Panc1 (cell line): ENCODE results near the gene LMO1. TPM values are rescaled to one million over a fixed set of nuclear protein-coding genes. Genes with fewer than 3 reads are reported as not detected.

Experiments
- ATAC-seq: fragments of 200-7000 bp; cut with Tn5 transposase; 2 replicates; pipeline ENCODE4 v1.9.1; 2020; ENCODE audit warnings: mild to moderate bottlenecking, moderate library complexity
- BruUV-seq: library from RNA; stranded (reverse); fragments of 400-500 nt; replicated peaks from 2 replicates; lab custom pipeline; 2021; lab: Mats Ljungman, UMichigan
- CTCF ChIA-PET: fragments of 300-600 bp; sonication (Branson Sonifier 250); formaldehyde crosslinking; loops from one replicate; lab custom pipeline; 2022; ENCODE audit warnings: antibody characterized with exemption; lab: Charles Lee
- POLR2A ChIA-PET: fragments of 300-600 bp; sonication (Branson Sonifier 250); formaldehyde crosslinking; loops from one replicate; lab custom pipeline; 2022; ENCODE audit warnings: antibody characterized with exemption; lab: Charles Lee
- DNase-seq: peaks from one replicate; pipeline ENCODE4 v3.0.0-alpha.2; 2010; ENCODE audit warnings: low read depth, low spot score
- H3K27ac ChIP-seq: 2 replicates; pipeline ENCODE4 v1.5.1; 2011; ENCODE audit warnings: mild to moderate bottlenecking, low read length, inconsistent platforms
- H3K27me3 ChIP-seq: fragments of 200-500 bp; sonication (Bioruptor generic); 2 replicates; pipeline ENCODE4 v1.6.0; 2014; ENCODE audit warnings: low read length, inconsistent platforms; ENCODE audit not compliant: control insufficient read depth, insufficient read depth
- H3K36me3 ChIP-seq: fragments of 200-500 bp; sonication (Bioruptor generic); 2 replicates; pipeline ENCODE4 v1.5.1; 2014; ENCODE audit warnings: inconsistent platforms, mild to moderate bottlenecking, low read length, moderate library complexity; ENCODE audit not compliant: control insufficient read depth, insufficient read depth
- H3K4me1 ChIP-seq: 2 replicates; pipeline ENCODE4 v1.5.1; 2011; ENCODE audit warnings: inconsistent platforms, mild to moderate bottlenecking, low read length, moderate library complexity; ENCODE audit not compliant: control insufficient read depth, insufficient read depth
- H3K4me3 ChIP-seq, 2 experiments: 2 replicates each; pipeline ENCODE4 v1.5.1; 2011 to 2012; ENCODE audit warnings: low read depth in 2 of 2, low read length in 2 of 2, mild to moderate bottlenecking in 2 of 2, inconsistent platforms in 1 of 2, moderate library complexity in 1 of 2
- H3K9me3 ChIP-seq: fragments of 200-500 bp; sonication (Bioruptor generic); 2 replicates; pipeline ENCODE4 v1.5.1; 2014; ENCODE audit warnings: low read depth, mild to moderate bottlenecking, inconsistent platforms, low read length, moderate library complexity; ENCODE audit not compliant: control insufficient read depth, insufficient read depth
- CTCF ChIP-seq: fragments of 450-650 bp; IDR thresholded peaks from 2 replicates; pipeline ENCODE4 v1.5.1; 2017; ENCODE audit warnings: mild to moderate bottlenecking
- POLR2AphosphoS5 ChIP-seq: IDR thresholded peaks from 2 replicates; pipeline ENCODE4 v1.6.1; 2012; ENCODE audit warnings: mild to moderate bottlenecking, low read depth, low read length, moderate library complexity
- REST ChIP-seq, 2 experiments: IDR thresholded peaks; 2 replicates each; pipeline ENCODE4 v1.6.1; 2011 to 2012; ENCODE audit warnings: low read depth in 2 of 2, control low read depth in 1 of 2, low read length in 1 of 2, mild to moderate bottlenecking in 1 of 2, moderate library complexity in 1 of 2; ENCODE audit not compliant: insufficient read depth in 1 of 2
- SIN3A ChIP-seq: IDR thresholded peaks from 2 replicates; pipeline ENCODE4 v1.6.1; 2012; ENCODE audit warnings: low read depth, mild to moderate bottlenecking, low read length, moderate library complexity, borderline replicate concordance; ENCODE audit not compliant: insufficient read depth
- TCF7L2 ChIP-seq: IDR thresholded peaks from 2 replicates; pipeline ENCODE4 v1.6.1; 2011; ENCODE audit warnings: mild to moderate bottlenecking, low read depth, low read length, inconsistent platforms
- in situ Hi-C: cut with HindIII; loops from 2 replicates; pipeline ENCODE4 v1.10.0; 2016; ENCODE audit warnings: low sequenced_read_pairs, low pct_unique_long_range_greater_than_20kb
- intact Hi-C: fragments of 100-400 bp; cut with micrococcal nuclease; formaldehyde crosslinking; loops from one replicate; pipeline ENCODE4 v1.10.0; 2022; ENCODE audit not compliant: unreplicated experiment
- total RNA-seq: library from RNA; stranded (reverse); gene quantifications from one replicate; pipeline ENCODE4 v1.2.1, GENCODE V29; 2021; ENCODE audit not compliant: unreplicated experiment

Gene LMO1
- total RNA-seq, 1 experiment from 2014 or later = not detected

GRCh38 chr11:8186429-8186828, 77.2 kb downstream of the LMO1 start:
- ATAC-seq (no peak), DNase-seq (no peak)
- ChIA-PET CTCF (no interaction called here), POLR2A (no interaction called here)
- no peaks in the 10 kb centered on the region for H3K9me3 ChIP-seq
- H3K27me3 ChIP-seq = peaks cover 8% of the 10 kb centered on the region; the same call in 1 of the 2 replicates
- in situ Hi-C loops (no loop called here), intact Hi-C loops (no loop called here)
- no TSS peak for BruUV-seq
- H3K27ac ChIP-seq = no peak overlapping the region
- no peaks in the 10 kb centered on the region for H3K4me1 ChIP-seq
- TF ChIP-seq POLR2AphosphoS5 (no peak), CTCF (0 out of 2 replicates have a peak, but pooled peaks have one; percentile 2)
- H3K36me3 ChIP-seq = no peaks in the 10 kb centered on the region
- H3K4me3 ChIP-seq = no peak overlapping the region

- BruUV-seq = no TSS peak
- CTCF ChIA-PET = no interaction called here
- in situ Hi-C loops = no loop called here
These were observed 80.6 kb downstream of the LMO1 start for GRCh38 chr11:8183111-8183510.

More at GRCh38 chr11:8183111-8183510, 80.6 kb downstream of the LMO1 start:
- H3K4me1 ChIP-seq = no peaks in the 10 kb centered on the region
- POLR2A ChIA-PET = no interaction called here
- no peak for DNase-seq
- no peaks in the 10 kb centered on the region for H3K9me3 ChIP-seq
- ATAC-seq = no peak
- peaks cover 18% of the 10 kb centered on the region for H3K27me3 ChIP-seq
- H3K36me3 ChIP-seq = no peaks in the 10 kb centered on the region
- intact Hi-C loops = no loop called here
- no peak overlapping the region for H3K27ac ChIP-seq
- TF ChIP-seq SIN3A (no peak), TCF7L2 (no peak), CTCF (no peak), POLR2AphosphoS5 (no peak), REST (IDR thresholded peaks at IDR 0.05; ENCODE audit: insufficient read depth in 1 of 2, low read depth in 2 of 2, low read length in 1 of 2) (no peak)
- H3K4me3 ChIP-seq = no peak overlapping the region
